Measurements from ENCODE around the gene AAMP.
"Not testable (repeated sequence)": the region's sequence is repeated elsewhere in the genome, so short reads cannot be mapped to it uniquely, and the experiment has no call there.

AAMP gene, protein sequence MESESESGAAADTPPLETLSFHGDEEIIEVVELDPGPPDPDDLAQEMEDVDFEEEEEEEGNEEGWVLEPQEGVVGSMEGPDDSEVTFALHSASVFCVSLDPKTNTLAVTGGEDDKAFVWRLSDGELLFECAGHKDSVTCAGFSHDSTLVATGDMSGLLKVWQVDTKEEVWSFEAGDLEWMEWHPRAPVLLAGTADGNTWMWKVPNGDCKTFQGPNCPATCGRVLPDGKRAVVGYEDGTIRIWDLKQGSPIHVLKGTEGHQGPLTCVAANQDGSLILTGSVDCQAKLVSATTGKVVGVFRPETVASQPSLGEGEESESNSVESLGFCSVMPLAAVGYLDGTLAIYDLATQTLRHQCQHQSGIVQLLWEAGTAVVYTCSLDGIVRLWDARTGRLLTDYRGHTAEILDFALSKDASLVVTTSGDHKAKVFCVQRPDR

DNA sequence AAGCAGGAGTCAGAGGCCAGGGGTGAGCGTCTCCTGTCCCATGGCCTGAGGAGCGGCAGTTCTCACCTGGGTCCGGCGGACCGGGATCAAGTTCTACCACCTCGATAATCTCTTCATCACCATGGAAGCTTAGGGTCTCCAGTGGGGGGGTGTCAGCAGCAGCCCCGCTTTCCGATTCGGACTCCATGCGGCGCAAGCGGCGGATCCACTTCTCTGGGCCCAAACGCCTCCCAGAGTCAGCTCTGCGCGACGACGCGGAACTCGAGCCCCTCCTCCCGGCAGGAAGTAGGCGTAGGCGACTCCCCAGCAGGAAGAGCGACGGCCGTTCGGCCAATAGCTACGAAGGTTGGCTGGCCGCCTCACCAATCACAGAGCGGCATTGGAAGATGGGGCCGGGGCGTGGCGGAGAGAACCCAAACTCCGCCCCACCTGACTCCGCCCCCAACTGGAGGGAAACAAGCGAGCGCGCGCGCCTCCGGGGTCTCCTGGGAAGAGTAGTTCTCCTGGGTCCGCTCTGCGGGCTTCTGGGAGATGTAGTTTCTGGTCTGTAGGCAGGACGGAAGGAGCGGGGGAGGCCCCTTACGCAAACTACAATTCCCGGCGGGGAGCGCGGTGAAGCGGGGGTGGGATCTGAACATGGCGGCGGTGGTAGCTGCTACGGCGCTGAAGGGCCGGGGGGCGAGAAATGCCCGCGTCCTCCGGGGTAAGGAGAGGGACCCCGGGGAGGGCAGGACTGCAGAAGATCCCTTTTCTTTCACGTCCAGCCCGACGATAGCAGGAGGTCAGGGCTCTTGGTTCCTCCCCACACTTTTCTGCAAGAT is at the start of gene AAMP, which contains the start of gene PNKD:
TSS of gene AAMP (minus strand) at position 238 of the 821 bp plus-strand sequence. CDS start at position 187, 51 bp downstream.
TSS of gene PNKD (plus strand) at position 620 of the 821 bp plus-strand sequence. CDS start at position 637, 17 bp downstream.
- peak; percentile 90 for DNase-seq

DNA sequence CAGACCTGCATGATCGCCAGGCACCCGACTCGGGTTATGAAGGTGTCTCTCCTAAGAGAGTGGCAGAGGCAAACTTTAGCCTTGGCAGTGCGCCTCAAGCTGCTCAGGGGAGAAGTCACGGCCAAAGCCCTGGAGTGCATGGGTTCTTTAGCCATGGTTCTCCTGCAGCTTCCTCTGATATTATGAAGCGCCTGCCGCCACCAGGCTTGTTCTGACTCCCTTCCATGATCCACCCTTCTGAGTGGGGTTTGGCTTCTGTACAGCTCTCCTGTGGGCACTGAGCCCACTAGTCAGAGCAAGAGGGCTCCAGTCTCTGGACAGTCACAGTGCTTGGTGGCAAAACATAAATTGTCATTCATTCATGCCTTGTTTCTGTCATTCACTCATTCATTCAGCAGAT is 48.3 kb upstream of the AAMP start:
- no peak for DNase-seq

GRCh38 chr2:218317835-218318234 is 47.9 kb upstream of the AAMP start:
- no peak for DNase-seq

GRCh38 chr2:218317303-218317630 is 47.3 kb upstream of the AAMP start:
- no peak for DNase-seq

DNA sequence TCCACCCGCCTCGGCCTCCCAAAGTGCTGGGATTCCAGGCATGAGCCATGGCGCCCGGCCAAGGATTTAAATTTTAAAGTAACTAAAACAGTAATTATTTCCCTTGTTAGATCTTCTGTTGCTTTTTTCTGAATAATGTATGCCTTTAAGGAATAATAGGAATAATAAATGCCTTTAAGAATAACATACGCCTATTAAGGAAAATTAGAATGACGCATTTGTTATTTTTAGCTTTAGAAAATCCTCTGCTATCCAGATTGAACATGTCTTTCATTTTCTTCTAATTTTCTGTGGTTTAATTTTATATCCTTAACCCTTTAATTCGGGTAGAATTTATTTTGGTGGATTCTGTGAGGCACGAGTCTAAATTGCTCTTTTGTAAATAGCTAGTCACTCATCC is 45.5 kb upstream of the AAMP start:
- DNase-seq: no peak

GRCh38 chr2:218314764-218315163 is 44.8 kb upstream of the AAMP start:
- not testable (repeated sequence) for DNase-seq

DNA sequence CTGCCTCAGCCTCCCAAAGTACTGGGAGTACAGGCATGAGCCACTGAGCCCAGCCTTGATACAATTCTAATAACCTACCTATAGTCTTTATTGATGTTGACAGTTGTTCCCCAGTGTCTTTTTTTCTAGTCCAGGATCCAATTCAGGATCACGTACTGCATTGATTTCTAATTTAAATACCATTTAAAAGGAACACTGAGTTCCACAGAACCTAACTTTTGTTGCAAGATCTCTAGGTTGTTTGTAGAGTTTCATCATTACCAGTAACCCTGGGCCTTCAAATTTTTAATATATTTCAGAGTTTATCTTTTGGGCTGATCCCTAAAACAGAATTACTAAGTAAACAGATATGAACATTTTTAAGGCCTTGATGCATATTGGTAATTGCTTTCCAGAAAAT is 43.4 kb upstream of the AAMP start:
- DNase-seq: no peak

DNA sequence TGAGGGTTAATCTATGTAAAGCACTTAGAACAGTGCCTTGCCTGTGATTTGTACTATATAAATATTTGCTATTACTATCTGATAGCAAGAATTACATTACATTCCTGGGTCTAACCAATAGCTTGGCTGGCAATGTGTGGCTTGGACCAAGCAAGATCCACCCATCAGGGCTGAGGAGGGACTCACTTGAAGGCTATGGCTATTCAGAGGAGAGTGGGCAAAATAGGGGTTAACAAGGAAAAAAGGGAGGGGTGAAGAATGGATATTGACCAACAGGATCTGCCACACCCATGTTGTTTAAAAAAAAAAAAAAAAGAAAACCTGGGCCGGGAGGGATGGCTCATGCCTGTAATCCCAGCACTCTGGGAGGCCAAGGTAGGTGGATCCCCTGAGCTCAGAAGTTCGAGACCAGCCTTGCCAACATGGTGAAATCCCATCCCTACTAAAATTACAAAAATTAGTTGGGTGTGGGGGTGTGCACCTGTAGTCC is 42.4 kb upstream of the AAMP start:
- DNase-seq: no peak

- not testable (repeated sequence) for DNase-seq
These were observed 41.8 kb upstream of the AAMP start for GRCh38 chr2:218311541-218312266.

DNA sequence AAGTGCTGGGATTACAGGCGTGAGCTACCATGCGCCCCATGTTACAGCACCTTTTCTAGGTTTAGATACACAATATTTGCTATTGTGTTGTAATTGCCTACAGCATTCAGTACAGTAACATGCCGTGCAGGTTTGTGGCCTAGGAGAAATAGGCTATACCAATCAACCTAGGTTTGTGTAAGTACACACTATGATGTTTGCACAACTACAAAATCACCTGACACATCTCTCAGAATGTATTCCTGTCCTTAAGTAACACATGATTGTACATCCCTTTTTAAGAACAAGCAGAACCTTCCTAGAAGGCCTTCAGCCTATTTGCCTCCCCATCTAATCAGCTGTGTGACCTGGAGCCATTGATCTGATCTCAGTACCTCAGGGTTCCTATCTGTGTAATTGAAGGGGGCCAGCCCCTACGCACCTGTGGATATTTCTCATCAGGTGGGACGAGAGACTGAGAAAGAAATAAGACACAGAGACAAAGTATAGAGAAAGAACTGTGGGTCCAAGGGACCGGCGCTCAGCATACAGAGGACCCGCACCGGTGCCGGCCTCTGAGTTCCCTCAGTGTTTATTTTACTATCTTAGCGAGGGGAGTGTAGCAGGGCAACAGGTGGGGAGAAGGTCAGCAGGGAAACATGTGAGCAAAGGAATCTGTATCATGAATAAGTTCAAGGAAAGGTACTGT is 41.1 kb upstream of the AAMP start:
- no peak for DNase-seq

- DNase-seq: no peak
These were observed 37.6 kb upstream of the AAMP start for GRCh38 chr2:218307415-218308090.

DNA sequence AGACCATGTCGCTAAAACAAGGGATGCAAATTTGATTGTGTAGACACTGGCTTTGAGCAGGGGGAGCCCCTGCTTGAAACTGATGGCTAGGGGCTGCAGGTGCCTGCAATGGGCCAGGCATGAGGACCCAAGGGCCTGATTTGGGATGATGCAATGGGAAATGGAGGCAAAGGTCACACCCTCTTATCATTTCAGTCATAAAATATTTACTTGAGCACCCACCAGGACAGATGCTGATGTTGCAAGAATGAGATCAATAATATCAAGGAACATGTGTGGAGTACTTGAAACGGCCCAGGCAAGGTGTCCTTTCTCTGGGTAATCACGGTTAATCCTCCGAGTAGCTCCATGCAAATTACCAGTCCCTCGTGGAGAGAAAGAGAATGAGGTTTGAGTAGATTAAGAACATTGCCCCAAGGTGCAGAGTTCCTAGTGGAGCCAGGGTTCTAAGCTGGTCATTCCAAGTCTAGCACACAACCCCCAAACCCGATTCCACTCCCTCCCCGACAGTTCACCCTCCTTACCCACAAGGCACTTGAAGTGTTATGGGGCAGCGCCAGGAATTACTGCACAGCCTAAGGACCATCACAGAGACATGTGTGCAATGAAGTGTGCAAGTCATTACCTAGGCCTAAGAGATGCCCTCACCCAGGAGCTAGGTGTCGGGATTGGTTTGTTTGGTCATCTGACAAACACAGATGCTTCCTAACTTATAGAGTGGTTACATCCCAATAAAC is 36.4 kb upstream of the AAMP start:
- no peak for DNase-seq

DNA sequence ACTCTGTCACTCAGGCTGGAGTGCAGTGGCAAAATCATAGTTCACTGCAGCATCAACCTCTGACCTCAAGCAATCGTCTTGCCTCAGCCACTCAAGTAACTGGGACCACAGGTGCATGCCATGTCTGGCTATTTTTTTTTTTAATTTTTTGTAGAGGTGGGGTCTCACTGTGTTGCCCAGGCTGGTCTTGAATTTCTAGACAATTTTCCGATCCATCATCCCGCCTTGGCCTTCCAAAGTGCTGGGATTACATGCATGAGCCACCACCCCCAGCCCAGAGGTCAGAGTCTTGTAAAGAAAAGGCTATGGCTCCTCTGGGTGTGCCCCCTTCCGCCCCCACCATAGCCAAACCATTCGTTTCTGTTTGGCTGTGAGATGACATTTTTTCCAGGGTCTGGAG is 35.4 kb upstream of the AAMP start:
- DNase-seq: no peak

DNA sequence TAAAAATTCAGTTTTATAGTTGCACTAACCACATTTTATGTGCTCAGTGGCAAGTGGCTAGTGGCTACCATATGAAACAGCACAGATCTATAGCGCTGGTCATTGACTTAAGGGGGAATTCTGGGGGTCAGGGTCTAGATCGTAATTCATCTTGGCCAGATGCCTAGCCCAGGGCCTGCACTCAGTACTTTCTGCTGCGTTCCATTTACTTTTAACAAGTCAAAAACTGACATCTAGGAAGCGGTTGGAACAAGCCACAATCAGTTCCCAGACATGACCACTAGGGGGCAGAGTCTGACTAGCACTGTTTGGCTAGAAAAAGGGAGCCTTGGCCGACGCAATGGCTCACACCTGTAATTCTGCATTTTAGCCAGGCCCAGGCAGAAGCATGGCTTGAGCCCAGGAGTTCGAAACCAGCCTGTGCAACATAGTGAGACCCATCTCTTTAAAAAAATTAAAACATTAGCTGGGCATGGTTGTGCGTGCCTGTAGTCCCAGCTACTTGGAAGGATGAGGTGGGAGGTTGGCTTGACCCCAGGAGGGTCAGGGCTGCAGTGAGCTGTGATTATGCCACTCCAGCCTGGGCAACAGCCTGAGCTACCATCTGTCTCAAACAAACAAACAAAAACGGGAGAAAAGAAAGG is 31.4 kb upstream of the AAMP start:
- peak; percentile 23 for DNase-seq

DNA sequence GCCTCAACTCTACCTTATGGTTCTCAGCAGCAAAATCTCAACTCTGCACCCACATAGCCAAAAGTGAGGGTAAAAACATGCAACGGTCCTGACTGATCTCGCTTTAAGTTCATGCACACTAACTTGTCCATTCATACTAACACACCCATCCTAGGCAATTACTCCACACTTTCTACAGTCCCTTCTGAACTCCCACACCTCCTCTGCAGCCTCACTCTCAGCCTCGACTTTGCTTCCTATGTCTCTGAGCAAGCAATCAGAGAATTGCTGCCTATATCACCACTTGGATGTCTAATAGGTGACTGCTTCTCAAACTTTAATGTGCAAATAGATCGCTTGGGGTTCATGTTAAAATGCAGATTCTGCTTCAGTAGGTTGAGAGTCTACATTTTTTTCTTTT is 30.2 kb upstream of the AAMP start:
- no peak for DNase-seq

DNA sequence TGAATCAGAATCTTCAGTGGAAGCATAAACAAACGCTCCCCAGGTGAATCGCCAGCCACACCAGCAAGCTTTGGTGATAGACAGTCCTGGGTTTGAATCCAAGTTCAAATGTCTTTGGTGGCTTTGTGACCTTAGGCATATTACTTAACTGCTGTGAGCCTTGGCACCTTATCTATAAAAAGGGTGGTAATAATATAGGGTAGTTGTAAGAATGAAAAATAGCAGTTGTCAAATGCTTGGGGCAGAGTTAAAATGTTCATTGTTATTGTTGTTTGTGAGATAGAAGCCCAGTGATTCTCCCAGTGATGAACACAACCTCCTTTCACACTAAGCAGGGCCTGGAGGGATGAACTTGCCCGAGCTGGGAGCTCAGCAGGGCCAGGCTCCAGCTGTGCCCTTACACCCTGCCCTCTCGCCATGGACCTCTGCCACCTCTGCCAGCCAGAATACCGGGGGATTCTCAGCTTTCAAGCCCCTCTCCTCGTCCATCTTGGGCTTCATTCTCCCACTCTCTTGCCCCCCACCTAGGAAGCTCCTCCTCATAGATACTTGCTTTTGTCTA is 28.5 kb upstream of the AAMP start:
- DNase-seq: no peak

DNA sequence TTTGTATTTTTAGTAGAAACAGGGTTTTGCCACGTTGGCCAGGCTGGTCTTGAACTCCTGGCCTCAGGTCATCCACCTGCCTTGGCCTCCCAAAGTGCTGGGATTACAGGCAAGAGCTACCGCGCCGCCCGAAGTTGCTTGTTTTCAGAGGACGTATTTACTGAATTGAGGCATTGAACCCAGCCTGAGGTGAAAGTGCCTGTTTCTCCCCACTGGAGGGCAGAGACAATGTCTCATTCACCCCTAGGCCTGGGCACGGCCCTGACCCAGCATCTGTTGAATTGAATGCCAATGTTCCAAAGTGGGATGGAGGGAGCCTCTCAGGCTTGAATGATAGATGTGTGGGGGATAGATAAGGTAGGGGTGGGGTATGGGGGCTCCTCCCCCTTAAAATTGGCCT is 26.9 kb upstream of the AAMP start:
- DNase-seq: no peak

- no peak for DNase-seq
These were observed 26.3 kb upstream of the AAMP start for GRCh38 chr2:218296200-218296599.

DNA sequence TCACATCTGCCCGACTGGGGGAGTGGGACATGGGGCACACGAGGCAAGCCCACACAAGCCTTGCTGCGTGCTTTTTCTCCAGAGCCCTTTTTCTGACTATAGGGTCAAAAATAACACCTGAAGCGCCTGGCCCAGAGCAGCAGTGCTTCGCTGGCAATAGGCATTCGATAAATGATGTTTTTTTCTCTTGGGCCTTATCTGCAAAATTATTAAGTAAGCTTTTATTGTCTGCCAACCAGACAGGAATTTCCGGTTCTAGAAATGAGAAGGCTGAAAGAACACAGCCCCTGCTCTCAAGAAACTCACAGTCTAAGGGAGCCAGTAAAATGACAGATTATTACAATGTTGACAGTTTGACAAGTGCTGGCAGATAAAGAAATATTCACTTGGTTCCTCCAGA is 25.1 kb upstream of the AAMP start:
- DNase-seq: no peak

DNA sequence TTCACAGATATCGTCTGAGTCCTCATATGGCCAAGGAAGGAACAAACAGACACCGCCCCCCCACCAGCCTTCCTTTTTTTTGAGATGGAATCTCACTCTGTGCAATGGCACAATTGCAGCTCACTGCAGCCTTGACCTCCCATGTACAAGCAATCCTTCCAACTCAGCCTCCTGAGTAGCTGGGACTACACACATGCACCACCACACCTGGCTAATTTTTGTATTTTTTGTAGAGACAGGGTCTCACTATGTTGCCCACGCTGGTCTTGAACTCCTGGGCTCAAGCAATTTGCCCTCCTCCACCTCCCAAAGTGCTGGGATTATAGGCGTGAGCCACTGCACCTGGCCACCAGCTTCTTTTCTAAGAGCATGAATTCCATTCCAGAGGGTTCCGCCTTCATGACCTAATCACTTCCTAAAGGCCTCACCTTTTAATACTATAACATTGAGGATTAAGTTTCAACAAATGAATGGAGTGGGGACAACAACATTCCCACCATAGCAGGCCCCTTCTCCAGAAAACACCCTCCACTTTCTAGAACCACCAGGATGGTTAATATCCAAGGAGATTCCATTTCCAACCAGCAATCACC is 24.6 kb upstream of the AAMP start:
- no peak for DNase-seq
